ENCODE measurements around the gene SYCE1L.

Gene SYCE1L

DNA sequence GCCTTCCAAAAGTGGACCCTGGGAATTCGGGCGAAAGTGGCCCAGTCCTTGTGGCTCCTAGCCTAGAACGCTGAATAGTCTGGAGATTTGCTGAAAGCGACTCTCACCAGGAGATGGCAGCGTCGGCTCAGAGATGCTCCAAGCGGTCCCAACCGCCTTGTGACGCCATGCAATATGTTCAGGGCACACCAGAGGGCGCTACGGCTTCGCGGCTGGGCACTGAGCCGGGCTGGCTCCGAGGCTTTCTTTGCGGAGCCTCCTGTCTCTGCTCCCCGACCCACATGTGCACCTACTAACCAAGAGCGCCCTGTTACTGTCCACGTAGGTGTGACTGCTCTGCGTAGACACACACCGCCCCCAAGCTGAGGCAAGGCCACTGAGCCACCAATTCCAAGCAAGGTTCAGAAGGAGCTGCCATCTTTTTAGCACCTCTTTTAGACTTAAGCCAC lies 36.9 kb downstream of the SYCE1L start (continued):
- TF ChIP-seq, protein P1, sequence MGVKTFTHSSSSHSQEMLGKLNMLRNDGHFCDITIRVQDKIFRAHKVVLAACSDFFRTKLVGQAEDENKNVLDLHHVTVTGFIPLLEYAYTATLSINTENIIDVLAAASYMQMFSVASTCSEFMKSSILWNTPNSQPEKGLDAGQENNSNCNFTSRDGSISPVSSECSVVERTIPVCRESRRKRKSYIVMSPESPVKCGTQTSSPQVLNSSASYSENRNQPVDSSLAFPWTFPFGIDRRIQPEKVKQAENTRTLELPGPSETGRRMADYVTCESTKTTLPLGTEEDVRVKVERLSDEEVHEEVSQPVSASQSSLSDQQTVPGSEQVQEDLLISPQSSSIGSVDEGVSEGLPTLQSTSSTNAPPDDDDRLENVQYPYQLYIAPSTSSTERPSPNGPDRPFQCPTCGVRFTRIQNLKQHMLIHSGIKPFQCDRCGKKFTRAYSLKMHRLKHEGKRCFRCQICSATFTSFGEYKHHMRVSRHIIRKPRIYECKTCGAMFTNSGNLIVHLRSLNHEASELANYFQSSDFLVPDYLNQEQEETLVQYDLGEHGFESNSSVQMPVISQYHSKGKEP (tag by site-specific recombination; IDR thresholded peaks at IDR 0.05) = no peak
- TF ChIP-seq, protein P2, sequence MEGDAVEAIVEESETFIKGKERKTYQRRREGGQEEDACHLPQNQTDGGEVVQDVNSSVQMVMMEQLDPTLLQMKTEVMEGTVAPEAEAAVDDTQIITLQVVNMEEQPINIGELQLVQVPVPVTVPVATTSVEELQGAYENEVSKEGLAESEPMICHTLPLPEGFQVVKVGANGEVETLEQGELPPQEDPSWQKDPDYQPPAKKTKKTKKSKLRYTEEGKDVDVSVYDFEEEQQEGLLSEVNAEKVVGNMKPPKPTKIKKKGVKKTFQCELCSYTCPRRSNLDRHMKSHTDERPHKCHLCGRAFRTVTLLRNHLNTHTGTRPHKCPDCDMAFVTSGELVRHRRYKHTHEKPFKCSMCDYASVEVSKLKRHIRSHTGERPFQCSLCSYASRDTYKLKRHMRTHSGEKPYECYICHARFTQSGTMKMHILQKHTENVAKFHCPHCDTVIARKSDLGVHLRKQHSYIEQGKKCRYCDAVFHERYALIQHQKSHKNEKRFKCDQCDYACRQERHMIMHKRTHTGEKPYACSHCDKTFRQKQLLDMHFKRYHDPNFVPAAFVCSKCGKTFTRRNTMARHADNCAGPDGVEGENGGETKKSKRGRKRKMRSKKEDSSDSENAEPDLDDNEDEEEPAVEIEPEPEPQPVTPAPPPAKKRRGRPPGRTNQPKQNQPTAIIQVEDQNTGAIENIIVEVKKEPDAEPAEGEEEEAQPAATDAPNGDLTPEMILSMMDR (tag by site-specific recombination; IDR thresholded peaks at IDR 0.05) = peak; percentile 100
- TF ChIP-seq EGR2 (tag by site-specific recombination; IDR thresholded peaks at IDR 0.05; ENCODE audit: low read depth) = peak; percentile 60; the same call in 1 of the 2 replicates
- TF ChIP-seq, protein P3, sequence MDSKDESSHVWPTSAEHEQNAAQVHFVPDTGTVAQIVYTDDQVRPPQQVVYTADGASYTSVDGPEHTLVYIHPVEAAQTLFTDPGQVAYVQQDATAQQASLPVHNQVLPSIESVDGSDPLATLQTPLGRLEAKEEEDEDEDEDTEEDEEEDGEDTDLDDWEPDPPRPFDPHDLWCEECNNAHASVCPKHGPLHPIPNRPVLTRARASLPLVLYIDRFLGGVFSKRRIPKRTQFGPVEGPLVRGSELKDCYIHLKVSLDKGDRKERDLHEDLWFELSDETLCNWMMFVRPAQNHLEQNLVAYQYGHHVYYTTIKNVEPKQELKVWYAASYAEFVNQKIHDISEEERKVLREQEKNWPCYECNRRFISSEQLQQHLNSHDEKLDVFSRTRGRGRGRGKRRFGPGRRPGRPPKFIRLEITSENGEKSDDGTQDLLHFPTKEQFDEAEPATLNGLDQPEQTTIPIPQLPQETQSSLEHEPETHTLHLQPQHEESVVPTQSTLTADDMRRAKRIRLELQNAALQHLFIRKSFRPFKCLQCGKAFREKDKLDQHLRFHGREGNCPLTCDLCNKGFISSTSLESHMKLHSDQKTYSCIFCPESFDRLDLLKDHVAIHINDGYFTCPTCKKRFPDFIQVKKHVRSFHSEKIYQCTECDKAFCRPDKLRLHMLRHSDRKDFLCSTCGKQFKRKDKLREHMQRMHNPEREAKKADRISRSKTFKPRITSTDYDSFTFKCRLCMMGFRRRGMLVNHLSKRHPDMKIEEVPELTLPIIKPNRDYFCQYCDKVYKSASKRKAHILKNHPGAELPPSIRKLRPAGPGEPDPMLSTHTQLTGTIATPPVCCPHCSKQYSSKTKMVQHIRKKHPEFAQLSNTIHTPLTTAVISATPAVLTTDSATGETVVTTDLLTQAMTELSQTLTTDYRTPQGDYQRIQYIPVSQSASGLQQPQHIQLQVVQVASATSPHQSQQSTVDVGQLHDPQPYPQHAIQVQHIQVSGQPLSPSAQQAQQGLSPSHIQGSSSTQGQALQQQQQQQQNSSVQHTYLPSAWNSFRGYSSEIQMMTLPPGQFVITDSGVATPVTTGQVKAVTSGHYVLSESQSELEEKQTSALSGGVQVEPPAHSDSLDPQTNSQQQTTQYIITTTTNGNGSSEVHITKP (tag by site-specific recombination; IDR thresholded peaks at IDR 0.05) = peak; percentile 66
- no peak for TF ChIP-seq ZNF335 (tag by site-specific recombination; conservative IDR thresholded peaks at IDR 0.05)
- TF ChIP-seq ZBTB17 (tag by site-specific recombination; IDR thresholded peaks at IDR 0.05) = 0 out of 2 replicates have a peak, but pooled peaks have one; percentile 42
- TF ChIP-seq REPIN1 (tag by site-specific recombination; IDR thresholded peaks at IDR 0.05; ENCODE audit: low read depth) = no peak

DNA sequence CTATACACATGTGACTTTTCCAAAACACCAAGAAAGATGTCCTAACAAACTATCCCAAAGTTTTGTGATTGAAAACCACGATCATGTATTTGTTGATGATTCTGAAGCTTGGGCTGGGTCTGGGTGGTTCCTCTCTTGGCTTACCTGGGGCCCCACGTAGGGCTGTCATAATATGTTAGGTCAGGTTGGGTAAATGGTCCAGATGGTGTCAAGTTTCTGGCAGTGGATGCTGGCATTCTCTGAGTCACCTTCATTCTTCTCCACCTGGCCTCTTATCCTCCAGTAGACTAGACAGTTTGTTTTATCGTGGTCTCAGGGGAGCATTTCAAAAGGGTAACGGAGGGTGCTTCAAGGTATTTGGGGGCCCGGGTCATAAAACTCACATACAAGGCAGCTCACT lies 39.4 kb downstream of the SYCE1L start:
- no peaks in the 10 kb centered on the region for H3K9me3 ChIP-seq (ENCODE audit: control insufficient read depth, insufficient read depth, low read depth, low read length)
- H3K36me3 ChIP-seq (ENCODE audit: control insufficient read depth in 2 of 2, insufficient read depth in 1 of 2, low read length in 2 of 2) = no peaks in the 10 kb centered on the region
- TF ChIP-seq ZNF585B (tag by site-specific recombination; IDR thresholded peaks at IDR 0.05) (no peak), KLF7 (tag by site-specific recombination; IDR thresholded peaks at IDR 0.05; ENCODE audit: borderline replicate concordance) (no peak), ZBTB8A (tag by site-specific recombination; IDR thresholded peaks at IDR 0.05) (no peak), MZF1 (tag by site-specific recombination; IDR thresholded peaks at IDR 0.05; ENCODE audit: borderline replicate concordance) (no peak), ZNF335 (tag by site-specific recombination; conservative IDR thresholded peaks at IDR 0.05) (peak; percentile 24), ZNF610 (tag by site-specific recombination; IDR thresholded peaks at IDR 0.05; ENCODE audit: borderline replicate concordance) (no peak), ZNF571 (tag by site-specific recombination; IDR thresholded peaks at IDR 0.05) (no peak), KLF8 (tag by site-specific recombination; IDR thresholded peaks at IDR 0.05) (peak; percentile 35; the same call in 1 of the 2 replicates)
- TF ChIP-seq, protein P4, sequence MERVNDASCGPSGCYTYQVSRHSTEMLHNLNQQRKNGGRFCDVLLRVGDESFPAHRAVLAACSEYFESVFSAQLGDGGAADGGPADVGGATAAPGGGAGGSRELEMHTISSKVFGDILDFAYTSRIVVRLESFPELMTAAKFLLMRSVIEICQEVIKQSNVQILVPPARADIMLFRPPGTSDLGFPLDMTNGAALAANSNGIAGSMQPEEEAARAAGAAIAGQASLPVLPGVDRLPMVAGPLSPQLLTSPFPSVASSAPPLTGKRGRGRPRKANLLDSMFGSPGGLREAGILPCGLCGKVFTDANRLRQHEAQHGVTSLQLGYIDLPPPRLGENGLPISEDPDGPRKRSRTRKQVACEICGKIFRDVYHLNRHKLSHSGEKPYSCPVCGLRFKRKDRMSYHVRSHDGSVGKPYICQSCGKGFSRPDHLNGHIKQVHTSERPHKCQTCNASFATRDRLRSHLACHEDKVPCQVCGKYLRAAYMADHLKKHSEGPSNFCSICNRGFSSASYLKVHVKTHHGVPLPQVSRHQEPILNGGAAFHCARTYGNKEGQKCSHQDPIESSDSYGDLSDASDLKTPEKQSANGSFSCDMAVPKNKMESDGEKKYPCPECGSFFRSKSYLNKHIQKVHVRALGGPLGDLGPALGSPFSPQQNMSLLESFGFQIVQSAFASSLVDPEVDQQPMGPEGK (tag by site-specific recombination; IDR thresholded peaks at IDR 0.05) = peak; percentile 34; the same call in 1 of the 2 replicates
- CTCF ChIA-PET = interaction anchor here (0.6 to 11.2 kb wide), 3 partner anchors 179 to 347 kb away, joined by 4 to 247 read pairs (median 10); no protein-coding TSS in a partner anchor
- no peak overlapping the region for H3K4me3 ChIP-seq (ENCODE audit: low read depth, low read length)
- POLR2A ChIA-PET = no interaction called here
- H3K27ac ChIP-seq (ENCODE audit: extremely low read depth, low read depth, low read length) = peak overlapping the region; percentile 47; the same call in 1 of the 2 replicates
- H3K4me1 ChIP-seq (ENCODE audit: control insufficient read depth, insufficient read depth, low read length) = peaks cover 18% of the 10 kb centered on the region
